ENCODE data around the gene TMEM41A.

DNA sequence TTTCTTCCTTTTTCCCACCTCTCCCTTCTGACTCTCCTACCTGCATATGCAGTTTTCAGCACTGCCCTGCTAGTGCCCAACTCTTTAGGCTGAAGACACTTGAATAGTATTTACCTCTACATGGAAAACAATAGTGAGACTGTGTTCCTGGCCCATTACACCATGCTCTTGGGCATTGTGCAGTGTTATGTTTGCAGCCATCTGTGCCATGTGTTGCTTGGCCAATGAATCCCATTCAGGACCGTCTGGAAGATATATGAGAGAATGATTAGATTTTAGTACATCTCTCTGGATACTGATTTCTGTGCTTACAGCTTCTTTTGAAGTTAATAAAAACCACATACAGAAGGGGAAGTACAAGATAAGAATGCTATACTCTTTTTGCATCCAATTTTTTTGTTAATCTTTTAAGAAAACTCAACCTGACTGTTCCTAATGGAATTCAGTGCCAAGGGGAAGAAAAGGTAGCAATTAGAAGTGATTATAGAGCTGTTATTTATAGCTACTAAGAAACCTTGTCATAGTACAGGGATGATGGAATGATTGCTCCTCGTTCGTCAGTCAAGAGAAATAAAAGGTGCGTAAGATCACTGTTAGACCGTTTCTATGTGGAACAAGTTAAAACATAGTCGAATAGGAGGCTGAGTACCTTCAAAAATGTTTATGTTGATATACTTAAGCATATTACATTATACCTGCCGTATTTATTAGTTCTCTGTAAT is 58.9 kb downstream of the TMEM41A start:
- TF ChIP-seq EZH2 (IDR thresholded peaks at IDR 0.05; ENCODE audit: low read length): no peak
- TF ChIP-seq, protein P1, sequence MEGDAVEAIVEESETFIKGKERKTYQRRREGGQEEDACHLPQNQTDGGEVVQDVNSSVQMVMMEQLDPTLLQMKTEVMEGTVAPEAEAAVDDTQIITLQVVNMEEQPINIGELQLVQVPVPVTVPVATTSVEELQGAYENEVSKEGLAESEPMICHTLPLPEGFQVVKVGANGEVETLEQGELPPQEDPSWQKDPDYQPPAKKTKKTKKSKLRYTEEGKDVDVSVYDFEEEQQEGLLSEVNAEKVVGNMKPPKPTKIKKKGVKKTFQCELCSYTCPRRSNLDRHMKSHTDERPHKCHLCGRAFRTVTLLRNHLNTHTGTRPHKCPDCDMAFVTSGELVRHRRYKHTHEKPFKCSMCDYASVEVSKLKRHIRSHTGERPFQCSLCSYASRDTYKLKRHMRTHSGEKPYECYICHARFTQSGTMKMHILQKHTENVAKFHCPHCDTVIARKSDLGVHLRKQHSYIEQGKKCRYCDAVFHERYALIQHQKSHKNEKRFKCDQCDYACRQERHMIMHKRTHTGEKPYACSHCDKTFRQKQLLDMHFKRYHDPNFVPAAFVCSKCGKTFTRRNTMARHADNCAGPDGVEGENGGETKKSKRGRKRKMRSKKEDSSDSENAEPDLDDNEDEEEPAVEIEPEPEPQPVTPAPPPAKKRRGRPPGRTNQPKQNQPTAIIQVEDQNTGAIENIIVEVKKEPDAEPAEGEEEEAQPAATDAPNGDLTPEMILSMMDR (optimal IDR thresholded peaks at IDR 0.05 in 1 of 3, IDR thresholded peaks at IDR 0.05 in 1 of 3, conservative IDR thresholded peaks at IDR 0.05 in 1 of 3; ENCODE audit: extremely low read depth in 1 of 3, insufficient read depth in 2 of 3, low read length in 3 of 3): no peak

Measured in keratinocyte (primary cell).